Stimulated activated CD8-positive, alpha-beta memory T cell treated with anti-CD3 and anti-CD28 coated beads, Interleukin-4, amount 100 ng/mL, for 48 hours (primary cell): ENCODE data around the gene ASCC1.
"Not testable (repeated sequence)": the region's sequence is repeated elsewhere in the genome, so short reads cannot be mapped to it uniquely, and the experiment has no call there.

ENCODE experiments used
- DNase-seq: peaks from one replicate; pipeline ENCODE4 v3.0.0-alpha.2; 2020

ASCC1 gene

GRCh38 chr10:72123616-72124015 lies 92.5 kb downstream of the ASCC1 start:
- no peak for DNase-seq

GRCh38 chr10:72122221-72122620 lies 93.9 kb downstream of the ASCC1 start:
- no peak for DNase-seq

GRCh38 chr10:72121389-72121788 lies 94.7 kb downstream of the ASCC1 start:
- DNase-seq = no peak

GRCh38 chr10:72116372-72116771 lies 99.7 kb downstream of the ASCC1 start:
- no peak for DNase-seq

DNA sequence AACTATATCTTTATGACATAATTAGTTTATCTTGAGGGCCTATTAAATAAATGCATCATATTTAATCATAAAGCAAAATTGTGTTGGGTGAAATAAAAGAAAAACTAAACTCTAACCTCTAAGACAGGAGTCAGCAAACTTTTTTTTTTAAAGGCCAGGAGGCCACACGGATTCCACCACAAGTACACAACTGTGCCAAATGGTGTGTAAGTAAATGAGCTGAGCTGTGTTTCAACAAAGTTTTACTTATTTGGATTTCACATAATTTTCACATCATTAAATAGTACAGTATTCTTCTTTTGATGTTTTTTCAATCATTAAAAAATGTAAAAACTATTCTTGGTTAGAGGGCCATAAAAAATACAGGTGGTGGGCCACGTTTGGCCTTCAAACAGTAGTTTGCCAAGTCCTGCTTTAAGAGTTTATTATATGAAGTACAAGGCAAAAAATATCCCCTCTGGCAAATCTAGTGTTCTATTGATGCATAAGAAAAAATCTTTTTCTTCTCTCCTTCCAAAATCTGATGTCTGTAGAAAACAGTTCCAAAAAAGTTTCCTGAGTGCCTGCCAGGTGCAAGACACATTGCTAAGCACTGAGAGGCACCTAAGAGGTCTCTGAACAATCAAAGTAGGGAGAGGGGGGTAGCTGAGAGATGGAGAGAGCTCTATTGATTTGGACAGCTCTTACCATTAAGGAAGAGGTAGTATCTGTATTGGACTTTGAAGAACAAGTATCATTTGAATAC lies 101.2 kb downstream of the ASCC1 start:
- no peak for DNase-seq

GRCh38 chr10:72110673-72111401 lies 105.2 kb downstream of the ASCC1 start:
- no peak for DNase-seq

- DNase-seq = no peak
These were observed 106.4 kb downstream of the ASCC1 start for GRCh38 chr10:72109636-72110157.

DNA sequence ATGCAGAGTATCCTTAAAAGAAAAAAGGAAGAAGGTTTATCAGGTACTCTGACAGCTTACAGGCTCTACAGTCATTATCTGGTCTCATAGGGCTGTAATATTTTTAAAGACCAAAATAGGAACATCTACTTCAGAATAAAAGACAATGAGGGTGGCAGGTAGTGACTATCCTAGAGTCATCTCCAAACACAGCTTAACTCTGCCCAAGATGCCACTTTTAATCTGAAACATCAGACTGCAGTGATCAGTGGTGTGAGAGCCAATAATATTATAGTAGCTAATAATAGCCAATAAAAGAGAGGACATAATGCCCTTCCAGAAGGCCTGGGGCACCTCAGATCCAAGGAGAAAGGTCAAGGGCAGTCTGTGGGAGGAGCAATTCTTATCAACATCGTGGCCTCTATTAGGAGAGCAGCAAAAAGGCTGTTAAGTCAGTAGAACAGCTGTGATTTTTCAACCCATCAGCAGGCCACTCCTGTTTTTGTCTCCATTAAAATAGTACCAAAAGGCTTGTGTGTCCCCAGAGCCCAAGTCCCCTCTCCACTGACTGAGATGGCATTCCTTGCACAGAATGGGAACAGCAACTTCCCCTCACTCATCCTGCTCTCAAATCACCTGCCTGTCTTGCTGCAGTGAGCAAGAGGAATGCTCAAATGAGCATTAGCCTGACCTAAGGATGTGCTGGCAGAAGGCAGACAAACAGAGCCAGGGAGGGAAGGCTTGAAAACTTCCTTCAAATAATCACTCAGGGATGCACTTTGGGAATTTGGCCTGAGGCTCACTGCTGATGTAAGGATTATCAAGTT lies 107.0 kb downstream of the ASCC1 start:
- no peak for DNase-seq

DNA sequence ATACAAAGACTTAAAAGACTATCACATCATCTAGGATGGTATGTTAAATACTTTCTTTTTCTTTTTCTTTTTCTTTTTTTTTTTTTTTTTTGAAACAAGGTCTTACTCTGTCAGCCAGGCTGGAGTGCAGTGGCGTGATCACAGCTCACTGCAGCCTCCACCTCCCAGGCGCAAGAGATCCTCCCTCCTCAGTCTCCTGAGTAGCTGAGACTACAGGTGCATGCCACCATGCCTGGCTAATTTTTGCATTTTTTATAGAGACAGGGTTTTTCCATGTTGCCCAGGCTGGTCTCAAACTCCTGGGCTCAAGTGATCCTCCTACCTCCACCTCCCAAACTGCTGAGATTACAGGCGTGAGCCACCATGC lies 108.1 kb downstream of the ASCC1 start:
- not testable (repeated sequence) for DNase-seq

GRCh38 chr10:72107325-72108003 lies 108.6 kb downstream of the ASCC1 start:
- no peak for DNase-seq

DNA sequence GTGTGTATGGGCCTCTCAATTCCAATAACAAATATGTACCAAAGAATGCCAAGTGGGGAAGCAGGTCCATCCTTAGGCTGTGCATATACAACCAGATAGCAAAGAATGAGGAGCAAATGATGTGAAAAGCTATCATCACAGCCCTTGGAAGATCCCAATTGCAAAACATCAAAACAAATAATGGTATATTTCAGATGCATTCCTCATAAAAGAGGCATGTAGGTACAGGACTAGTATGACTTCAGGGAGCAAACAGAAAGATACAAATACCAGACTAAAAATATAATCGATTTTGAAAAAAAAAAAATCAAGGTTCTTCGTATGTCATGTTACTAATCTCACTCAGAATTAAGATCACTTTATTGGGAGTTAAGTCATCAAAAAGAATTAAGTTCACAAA lies 109.2 kb downstream of the ASCC1 start:
- DNase-seq = no peak

GRCh38 chr10:72106154-72106849 lies 109.8 kb downstream of the ASCC1 start:
- DNase-seq = no peak

- no peak for DNase-seq
These were observed 110.4 kb downstream of the ASCC1 start for GRCh38 chr10:72105710-72106109.

DNA sequence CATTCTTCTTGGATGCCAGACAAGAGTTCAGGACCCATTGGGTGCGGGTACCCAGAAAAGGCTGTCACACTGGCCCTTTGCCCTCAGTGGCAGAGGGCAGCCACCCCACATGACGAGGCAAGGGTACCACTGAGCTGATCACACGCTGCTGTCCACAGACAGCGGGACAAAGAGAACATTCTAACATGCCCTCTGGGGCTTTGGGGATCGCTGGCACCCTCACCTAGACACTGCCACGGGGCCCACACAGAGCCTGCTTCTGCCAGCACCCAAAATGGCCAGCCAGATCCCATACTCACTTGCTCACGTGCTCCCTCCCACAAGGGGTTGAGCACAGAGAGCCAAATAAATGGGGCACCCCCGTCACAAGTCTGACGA lies 111.0 kb downstream of the ASCC1 start:
- DNase-seq = no peak

- DNase-seq = no peak
These were observed 111.5 kb downstream of the ASCC1 start for GRCh38 chr10:72104472-72105097.

DNA sequence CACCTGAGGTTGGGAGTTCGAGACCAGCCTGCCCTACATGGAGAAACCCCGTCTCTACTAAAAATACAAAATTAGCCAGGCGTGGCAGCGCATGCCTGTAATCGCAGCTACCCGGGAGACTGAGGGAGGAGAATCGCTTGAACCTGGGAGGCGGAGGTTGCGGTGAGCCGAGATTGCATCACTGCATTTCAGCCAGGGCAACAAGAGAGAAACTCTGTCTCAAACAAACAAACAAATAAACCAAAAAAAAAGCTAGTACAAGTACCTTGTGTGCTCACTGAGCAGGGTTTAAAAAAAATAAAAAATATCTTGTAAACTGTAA lies 116.5 kb downstream of the ASCC1 start:
- DNase-seq = no peak

- DNase-seq = no peak
These were observed 117.1 kb downstream of the ASCC1 start for GRCh38 chr10:72098836-72099599.

GRCh38 chr10:72098301-72098835 lies 117.7 kb downstream of the ASCC1 start:
- no peak for DNase-seq

GRCh38 chr10:72097448-72098300 lies 118.4 kb downstream of the ASCC1 start:
- DNase-seq = no peak
